Caco-2 (cell line): Measurements from ENCODE around the gene FAM187B. TPM values are rescaled to one million over a fixed set of nuclear protein-coding genes. Genes with fewer than 3 reads are reported as not detected.

Experiments used
- BruUV-seq: library from RNA; stranded (reverse); fragments of 400-500 nt; replicated peaks from 2 replicates; lab custom pipeline; 2021; lab: Mats Ljungman, UMichigan
- CTCF ChIA-PET: fragments of 300-600 bp; sonication (Branson Sonifier 250); formaldehyde crosslinking; loops from one replicate; lab custom pipeline; 2022; ENCODE audit warnings: antibody characterized with exemption; lab: Charles Lee
- POLR2A ChIA-PET: fragments of 300-600 bp; sonication (Branson Sonifier 250); formaldehyde crosslinking; loops from one replicate; lab custom pipeline; 2022; ENCODE audit warnings: antibody characterized with exemption; lab: Charles Lee
- DNase-seq, 2 experiments: peaks; one replicate each; pipeline versions ENCODE4 v3.0.0 to v3.0.0-alpha.2; 2020 to 2022
- H3K27me3 ChIP-seq: replicated peaks from 2 replicates; pipeline ENCODE4 v1.6.0; 2011; ENCODE audit warnings: low read length; ENCODE audit not compliant: control insufficient read depth, insufficient read depth
- H3K36me3 ChIP-seq: 2 replicates; pipeline ENCODE4 v1.5.1; 2011; ENCODE audit warnings: low read length; ENCODE audit not compliant: control insufficient read depth, insufficient read depth
- H3K4me1 ChIP-seq: fragments of 250-450 bp; sonication (Bioruptor Pico); 2 replicates; pipeline ENCODE4 v1.5.1; 2020; ENCODE audit warnings: mild to moderate bottlenecking
- H3K4me3 ChIP-seq: 2 replicates; pipeline ENCODE4 v1.5.1; 2011; ENCODE audit warnings: low read depth, mild to moderate bottlenecking, control low read depth, low read length
- H3K9me3 ChIP-seq: fragments of 250-450 bp; sonication (Bioruptor Pico); 2 replicates; pipeline ENCODE4 v1.5.1; 2020; ENCODE audit warnings: mild to moderate bottlenecking, moderate library complexity
- H3K27ac Mint-ChIP-seq: one replicate; pipeline ENCODE4 v1.8.0; 2022; ENCODE audit warnings: mixed read lengths; ENCODE audit not compliant: unreplicated experiment
- H3K27me3 Mint-ChIP-seq: one replicate; pipeline ENCODE4 v1.8.0; 2022; ENCODE audit warnings: mixed read lengths; ENCODE audit not compliant: insufficient read depth, unreplicated experiment
- H3K36me3 Mint-ChIP-seq: one replicate; pipeline ENCODE4 v1.8.0; 2022; ENCODE audit warnings: mild to moderate bottlenecking, mixed read lengths; ENCODE audit not compliant: insufficient read depth, unreplicated experiment
- H3K4me1 Mint-ChIP-seq: one replicate; pipeline ENCODE4 v1.8.0; 2022; ENCODE audit warnings: low read depth, mixed read lengths; ENCODE audit not compliant: unreplicated experiment
- H3K4me3 Mint-ChIP-seq: one replicate; pipeline ENCODE4 v1.8.0; 2022; ENCODE audit warnings: mild to moderate bottlenecking, moderate library complexity, mixed read lengths; ENCODE audit not compliant: unreplicated experiment
- H3K9me3 Mint-ChIP-seq: one replicate; pipeline ENCODE4 v1.8.0; 2022; ENCODE audit warnings: mixed read lengths; ENCODE audit not compliant: unreplicated experiment
- CTCF ChIP-seq, 2 experiments: fragments of 200-600 bp in 1 of 2; IDR thresholded peaks; 1 replicate in 1 of 2; 2 replicates in 1 of 2; pipeline versions ENCODE4 v1.5.1 to v1.8.0; 2011 to 2022; ENCODE audit warnings: antibody characterized with exemption in 1 of 2, control low read depth in 1 of 2, inconsistent platforms in 1 of 2, low read depth in 1 of 2, low read length in 1 of 2, mild to moderate bottlenecking in 1 of 2, moderate library complexity in 1 of 2; ENCODE audit not compliant: insufficient read depth in 1 of 2, severe bottlenecking in 1 of 2, unreplicated experiment in 1 of 2
- intact Hi-C: fragments of 100-400 bp; cut with micrococcal nuclease; formaldehyde crosslinking; loops from one replicate; pipeline ENCODE4 v1.10.0; 2022; ENCODE audit not compliant: unreplicated experiment
- total RNA-seq: library from RNA; stranded (reverse); gene quantifications from 2 replicates; pipeline ENCODE4 v1.2.3, GENCODE V29; 2022

FAM187B gene
- total RNA-seq, 1 experiment from 2014 or later = not detected

GRCh38 chr19:35184884-35185283 lies 43.7 kb downstream of the FAM187B start:
- Mint-ChIP-seq H3K9me3 (no peaks in the 10 kb centered on the region), H3K4me1 (no peaks in the 10 kb centered on the region), H3K36me3 (no peaks in the 10 kb centered on the region), H3K27me3 (peaks cover 6% of the 10 kb centered on the region), H3K27ac (no peak overlapping the region), H3K4me3 (no peak overlapping the region)
- H3K4me1 ChIP-seq = no peaks in the 10 kb centered on the region
- H3K4me3 ChIP-seq = no peak overlapping the region
- CTCF ChIA-PET = no interaction called here
- no peaks in the 10 kb centered on the region for H3K36me3 ChIP-seq
- no peak for DNase-seq
- TF ChIP-seq CTCF (IDR thresholded peaks at IDR 0.05; ENCODE audit: insufficient read depth in 1 of 2, low read depth in 1 of 2, low read length in 1 of 2, severe bottlenecking in 1 of 2, unreplicated experiment in 1 of 2) = no peak
- no peaks in the 10 kb centered on the region for H3K27me3 ChIP-seq
- intact Hi-C loops = no loop called here
- H3K9me3 ChIP-seq = 0 out of 2 replicates have a peak, but pooled peaks cover 3% of the 10 kb centered on the region
- POLR2A ChIA-PET = no interaction called here
- no TSS peak for BruUV-seq

- BruUV-seq = no TSS peak
- H3K36me3 ChIP-seq = no peaks in the 10 kb centered on the region
- Mint-ChIP-seq H3K27me3 (peaks cover 6% of the 10 kb centered on the region), H3K36me3 (no peaks in the 10 kb centered on the region), H3K27ac (no peak overlapping the region), H3K4me3 (no peak overlapping the region), H3K4me1 (no peaks in the 10 kb centered on the region), H3K9me3 (no peaks in the 10 kb centered on the region)
- intact Hi-C loops = no loop called here
- ChIA-PET CTCF (no interaction called here), POLR2A (no interaction called here)
- no peaks in the 10 kb centered on the region for H3K4me1 ChIP-seq
- no peak overlapping the region for H3K4me3 ChIP-seq
- no peak for DNase-seq
- no peaks in the 10 kb centered on the region for H3K9me3 ChIP-seq
- no peaks in the 10 kb centered on the region for H3K27me3 ChIP-seq
- no peak for TF ChIP-seq CTCF (IDR thresholded peaks at IDR 0.05; ENCODE audit: insufficient read depth in 1 of 2, low read depth in 1 of 2, low read length in 1 of 2, severe bottlenecking in 1 of 2, unreplicated experiment in 1 of 2)
Observed at GRCh38 chr19:35184267-35184666, 44.3 kb downstream of the FAM187B start.

- POLR2A ChIA-PET = no interaction called here
- Mint-ChIP-seq H3K4me3 (no peak overlapping the region), H3K36me3 (no peaks in the 10 kb centered on the region), H3K27me3 (peaks cover 3% of the 10 kb centered on the region), H3K9me3 (peaks cover 9% of the 10 kb centered on the region), H3K27ac (no peak overlapping the region), H3K4me1 (no peaks in the 10 kb centered on the region)
- TF ChIP-seq CTCF (IDR thresholded peaks at IDR 0.05; ENCODE audit: insufficient read depth in 1 of 2, low read depth in 1 of 2, low read length in 1 of 2, severe bottlenecking in 1 of 2, unreplicated experiment in 1 of 2) = no peak
- no TSS peak for BruUV-seq
- peaks cover 14% of the 10 kb centered on the region for H3K9me3 ChIP-seq
- intact Hi-C loops = no loop called here
- H3K36me3 ChIP-seq = no peaks in the 10 kb centered on the region
- no peak overlapping the region for H3K4me3 ChIP-seq
- H3K4me1 ChIP-seq = no peaks in the 10 kb centered on the region
- CTCF ChIA-PET = no interaction called here
- H3K27me3 ChIP-seq = no peaks in the 10 kb centered on the region
- DNase-seq = no peak
Observed at GRCh38 chr19:35181387-35181786, 47.2 kb downstream of the FAM187B start.
